IPS-NIHi7 (cell line): ENCODE data around the gene ERC1.
"Not testable (repeated sequence)": the region's sequence is repeated elsewhere in the genome, so short reads cannot be mapped to it uniquely, and the experiment has no call there.

ENCODE experiments used
- DNase-seq: peaks from one replicate; pipeline ENCODE4 v3.0.0; 2012; ENCODE audit warnings: mixed read lengths; ENCODE audit errors: extremely low spot score

ERC1 gene

DNA sequence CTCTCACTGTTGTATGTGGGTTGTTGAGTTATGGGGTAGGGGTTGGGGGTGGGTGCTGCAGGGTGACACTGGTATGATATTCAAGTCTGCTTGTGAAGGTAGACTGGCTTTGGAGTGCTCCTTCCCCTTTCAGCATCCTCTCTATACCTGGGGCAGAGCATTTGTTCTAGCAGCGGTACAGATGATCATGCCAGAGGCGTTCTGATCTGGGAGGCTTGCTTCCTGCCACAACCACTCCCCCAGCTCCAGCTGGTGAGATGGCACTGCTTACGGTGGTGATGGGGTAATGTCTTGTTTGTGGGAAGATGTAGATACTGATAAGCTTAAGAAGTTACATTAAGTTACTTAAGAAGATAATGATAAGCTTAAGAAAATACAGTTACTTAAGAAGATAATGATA is 131.8 kb downstream of the ERC1 start:
- no peak for DNase-seq

- no peak for DNase-seq
These were observed 135.1 kb downstream of the ERC1 start for GRCh38 chr12:1126091-1126490.

DNA sequence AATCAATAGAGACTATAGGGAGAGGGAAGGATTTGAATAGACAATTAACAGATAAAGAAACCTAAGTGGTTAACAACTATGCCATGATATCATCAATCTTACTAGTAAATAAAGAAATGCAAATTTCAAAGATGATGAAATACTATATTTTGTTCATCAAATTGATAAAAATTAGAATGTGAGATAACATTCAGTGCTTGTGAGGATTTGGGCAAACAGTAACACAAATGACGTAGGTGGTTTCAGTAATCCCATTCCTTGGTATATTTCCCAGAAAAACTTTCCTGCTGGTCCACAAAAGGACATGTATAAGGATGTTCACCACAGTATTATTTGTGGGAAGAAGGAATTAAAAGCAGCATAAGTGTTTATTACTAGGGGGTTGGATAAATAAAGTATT is 136.0 kb downstream of the ERC1 start:
- DNase-seq = no peak

DNA sequence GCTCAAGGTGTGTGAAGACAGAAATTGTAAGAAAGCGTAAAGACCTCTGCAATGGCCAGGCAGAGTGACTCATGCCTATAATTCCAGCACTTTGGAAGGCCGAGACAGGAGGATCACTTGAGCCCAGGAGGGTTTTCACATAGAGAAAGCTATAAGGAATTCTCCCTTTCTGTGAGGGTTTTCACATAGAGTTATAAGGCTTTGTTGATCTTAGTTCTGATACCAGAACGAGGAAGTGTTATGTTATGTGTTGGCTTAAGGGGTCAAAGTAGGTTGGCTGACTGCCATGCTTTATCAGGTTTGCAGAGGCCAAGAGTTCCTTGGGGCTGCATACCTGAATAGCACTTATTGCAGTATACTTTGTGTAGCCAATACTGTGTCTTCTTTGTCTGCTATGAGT is 139.1 kb downstream of the ERC1 start:
- DNase-seq = no peak

DNA sequence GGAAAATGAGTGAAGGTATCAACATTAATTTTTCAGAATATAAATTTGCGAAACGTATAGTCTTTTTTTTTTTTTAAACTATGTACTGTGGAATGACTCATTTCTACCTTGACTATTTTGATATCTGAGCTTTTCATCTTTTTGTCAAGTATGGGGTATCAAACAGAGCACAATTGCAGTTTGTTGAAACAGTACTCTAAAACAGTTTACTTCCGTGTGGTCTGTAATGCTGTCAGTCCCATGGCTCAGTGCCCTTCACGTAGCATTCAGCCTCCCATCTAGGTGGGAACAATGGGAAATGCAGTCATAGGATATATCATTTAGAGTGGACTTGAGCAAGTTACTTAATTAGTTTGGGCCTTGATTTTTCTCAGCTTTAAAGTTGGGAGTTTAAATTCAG is 139.5 kb downstream of the ERC1 start:
- no peak for DNase-seq

- DNase-seq = no peak
These were observed 140.8 kb downstream of the ERC1 start for GRCh38 chr12:1131811-1132224.

DNA sequence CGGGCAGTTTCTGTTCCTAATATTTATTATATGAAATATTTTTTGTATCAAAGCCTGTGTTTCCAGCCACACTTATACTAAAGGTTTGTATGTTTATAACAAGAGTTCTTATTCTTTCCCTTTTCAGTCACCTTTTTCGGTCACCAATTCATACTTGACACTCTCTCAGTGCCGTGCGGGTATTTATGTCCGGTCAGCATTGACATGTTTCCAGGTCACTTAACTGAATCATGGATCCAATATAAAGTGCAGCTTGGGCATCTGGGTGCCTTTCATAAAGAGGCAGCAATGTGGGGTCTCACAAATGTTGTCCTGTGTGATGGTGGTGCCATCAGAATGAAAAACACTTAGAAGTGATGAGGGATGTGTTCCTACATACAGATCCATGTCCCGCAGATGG is 141.3 kb downstream of the ERC1 start:
- DNase-seq = no peak

- no peak for DNase-seq
These were observed 147.7 kb downstream of the ERC1 start for GRCh38 chr12:1138691-1139090.

DNA sequence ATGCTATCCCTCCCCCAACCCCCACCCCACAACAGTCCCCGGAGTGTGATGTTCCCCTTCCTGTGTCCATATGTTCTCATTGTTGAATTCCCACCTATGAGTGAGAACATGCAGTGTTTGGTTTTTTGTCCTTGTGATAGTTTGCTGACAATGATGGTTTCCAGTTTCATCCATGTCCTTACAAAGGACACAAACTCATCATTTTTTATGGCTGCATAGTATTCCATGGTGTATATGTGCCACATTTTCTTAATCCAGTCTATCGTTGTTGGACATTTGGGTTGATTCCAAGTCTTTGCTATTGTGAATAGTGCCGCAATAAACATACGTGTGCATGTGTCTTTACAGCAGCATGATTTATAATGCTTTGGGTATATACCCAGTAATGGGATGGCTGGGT is 155.7 kb downstream of the ERC1 start:
- not testable (repeated sequence) for DNase-seq

GRCh38 chr12:1147821-1148220 is 156.8 kb downstream of the ERC1 start:
- no peak for DNase-seq

DNA sequence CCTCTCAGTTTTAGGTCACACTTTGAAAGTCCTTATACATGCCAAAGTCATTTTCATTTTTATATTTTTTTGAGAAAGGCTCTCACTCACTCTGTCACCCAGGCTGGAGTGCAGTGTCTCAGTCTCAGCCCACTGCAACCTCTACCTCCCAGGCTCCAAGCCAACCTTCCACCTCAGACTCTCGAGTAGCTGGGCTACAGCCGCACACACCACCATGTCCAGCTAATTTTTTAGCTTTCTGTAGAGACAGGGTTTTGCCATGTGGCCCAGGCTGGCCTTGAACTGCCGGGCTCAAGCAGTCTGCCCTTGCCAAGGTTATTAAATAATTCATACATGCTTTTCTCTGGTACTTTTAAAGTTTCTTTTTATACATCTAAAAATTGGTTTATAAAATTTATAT is 166.0 kb downstream of the ERC1 start:
- DNase-seq = no peak

GRCh38 chr12:1161197-1161596 is 170.2 kb downstream of the ERC1 start:
- DNase-seq = no peak

DNA sequence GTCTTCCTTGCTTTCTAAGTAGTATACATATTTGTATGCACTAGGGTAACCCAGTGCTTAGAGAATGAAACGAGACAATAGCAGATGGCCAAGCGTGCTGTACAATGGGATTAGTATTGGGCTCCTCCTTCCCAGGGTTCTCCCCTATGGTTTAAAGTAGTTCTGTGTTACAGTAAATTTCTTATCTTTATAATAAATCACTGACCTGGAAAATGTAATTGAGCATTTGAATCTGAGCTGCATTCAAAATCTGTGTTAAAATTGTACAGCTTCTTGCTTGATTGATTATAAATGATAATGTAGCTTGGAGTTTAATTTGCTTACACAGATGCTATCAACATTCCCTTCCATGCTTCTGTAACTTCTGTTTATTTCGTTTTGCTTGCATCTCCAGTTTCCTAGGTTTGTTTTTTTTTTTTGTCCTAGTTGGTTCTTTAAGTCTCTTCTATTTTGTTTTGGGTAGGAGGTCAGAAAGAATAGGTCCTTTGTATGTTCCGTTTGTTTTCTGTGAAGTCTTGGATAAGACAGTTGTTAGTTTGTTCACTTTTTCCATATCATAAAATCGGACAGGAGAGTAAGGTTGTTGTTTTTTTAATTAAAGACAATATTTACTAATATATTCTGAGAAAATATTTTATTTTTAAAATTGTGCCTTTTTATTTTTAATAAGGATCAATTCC is 171.2 kb downstream of the ERC1 start:
- DNase-seq = no peak

GRCh38 chr12:1167784-1168183 is 176.8 kb downstream of the ERC1 start:
- no peak for DNase-seq

DNA sequence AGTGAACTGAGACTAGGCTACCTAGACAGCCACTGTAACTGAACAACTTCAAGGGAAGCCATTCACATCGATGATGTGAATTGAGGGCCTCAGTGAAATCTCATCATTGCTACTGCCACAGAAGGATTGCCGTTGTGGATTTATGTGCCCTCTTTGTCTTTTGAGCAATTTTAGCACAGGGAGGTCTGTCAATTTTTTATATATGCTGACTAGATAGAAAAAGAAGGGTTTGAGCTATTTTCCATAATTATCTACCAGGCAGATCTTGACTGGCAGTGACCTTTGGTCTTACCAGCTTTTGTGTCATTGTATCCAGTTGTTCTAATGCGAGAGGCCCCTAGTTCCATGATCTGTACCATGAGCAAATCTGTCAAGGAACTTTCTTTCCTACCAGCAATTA is 179.4 kb downstream of the ERC1 start:
- DNase-seq = no peak

DNA sequence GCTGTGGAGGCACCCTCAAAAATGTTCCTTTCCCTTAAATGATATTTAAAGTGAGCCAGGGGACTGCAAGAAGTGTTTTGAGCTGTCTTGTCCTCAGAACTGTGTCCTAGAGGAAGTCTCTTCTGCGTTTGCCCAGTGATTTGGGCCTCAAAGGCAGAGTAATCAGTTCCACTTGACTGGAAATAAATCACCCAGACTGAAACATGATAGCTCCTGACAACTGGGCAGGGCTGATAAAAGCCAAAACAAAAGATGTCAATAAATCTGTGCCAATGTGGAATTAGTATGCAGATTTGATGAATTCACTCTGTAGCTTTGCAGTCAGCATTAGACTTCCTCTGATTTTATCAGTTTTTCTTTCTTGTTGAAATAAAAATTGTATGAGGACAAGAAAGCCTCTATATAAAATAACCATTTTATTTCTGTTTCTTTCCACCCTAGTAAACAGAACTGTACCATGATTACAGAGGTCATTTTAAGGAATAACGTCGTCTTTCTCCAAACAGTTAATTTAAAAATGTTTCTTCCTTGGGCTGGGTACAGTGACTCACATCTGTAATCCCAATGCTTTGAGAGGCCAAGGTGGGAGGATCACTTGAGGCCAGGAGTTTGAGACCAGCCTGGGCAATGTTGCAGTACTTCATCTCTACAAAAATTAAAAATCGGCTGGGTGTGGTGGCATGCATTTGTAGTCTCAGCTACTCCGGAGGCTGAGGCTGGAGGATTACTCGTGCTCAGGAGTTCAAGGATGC is 180.8 kb downstream of the ERC1 start:
- no peak for DNase-seq

DNA sequence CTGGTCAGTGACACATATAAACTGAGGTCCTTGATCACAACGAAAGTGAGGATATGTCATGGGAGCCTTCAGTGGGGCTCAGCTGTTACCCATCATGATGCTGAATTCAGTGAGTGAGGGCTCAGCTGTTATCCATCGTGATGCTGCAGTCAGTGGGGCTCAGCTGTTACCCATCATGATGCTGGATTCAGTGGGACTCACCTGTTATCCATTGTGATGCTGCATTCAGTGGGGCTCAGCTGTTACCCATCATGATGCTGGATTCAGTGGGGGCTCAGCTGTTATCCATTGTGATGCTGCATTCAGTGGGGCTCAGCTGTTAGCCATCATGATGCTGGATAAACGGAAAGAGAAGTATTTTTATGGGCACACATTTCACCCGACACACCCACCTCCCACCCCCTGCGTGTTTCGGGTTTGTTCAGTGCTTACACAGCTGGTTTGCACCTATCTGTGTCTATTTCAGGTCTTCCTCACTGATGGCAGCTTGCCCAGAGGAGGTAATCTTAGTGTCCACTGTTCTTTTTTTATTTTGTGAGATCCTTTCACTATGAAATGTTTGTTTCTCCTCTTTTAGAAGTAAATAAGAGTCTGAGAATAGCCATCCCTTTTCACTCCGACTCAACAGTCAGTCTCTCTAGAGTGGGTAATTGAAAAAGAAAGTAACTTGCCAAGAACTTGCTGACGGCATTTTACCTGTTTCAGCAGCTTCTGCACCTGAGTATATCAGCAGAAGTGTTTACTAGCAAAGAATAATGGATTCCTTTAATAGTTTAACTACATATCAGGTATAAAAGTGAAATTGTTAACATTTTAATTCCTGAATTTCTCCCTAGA is 183.0 kb downstream of the ERC1 start:
- no peak for DNase-seq

- no peak for DNase-seq
These were observed 183.6 kb downstream of the ERC1 start for GRCh38 chr12:1174659-1175058.

- no peak for DNase-seq
These were observed 185.2 kb downstream of the ERC1 start for GRCh38 chr12:1176191-1176590.

DNA sequence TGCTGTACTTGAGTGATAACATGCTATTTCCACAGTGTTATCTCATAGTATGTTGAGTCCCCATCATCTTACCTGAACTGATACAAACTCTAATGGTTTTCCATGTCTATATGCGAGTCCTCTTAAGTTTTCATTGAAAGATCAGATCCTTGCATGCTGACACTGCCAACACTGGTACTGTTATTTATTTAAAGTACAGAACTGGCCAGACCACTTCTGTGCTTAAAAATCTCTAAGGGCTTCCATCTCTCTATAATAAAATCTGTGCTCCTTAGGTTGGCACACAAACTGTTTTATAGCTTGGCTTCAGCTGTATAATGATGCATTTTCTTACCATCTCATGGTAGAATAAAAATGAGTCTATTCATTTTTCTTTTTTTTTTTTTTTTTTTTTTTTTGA is 188.1 kb downstream of the ERC1 start:
- no peak for DNase-seq

DNA sequence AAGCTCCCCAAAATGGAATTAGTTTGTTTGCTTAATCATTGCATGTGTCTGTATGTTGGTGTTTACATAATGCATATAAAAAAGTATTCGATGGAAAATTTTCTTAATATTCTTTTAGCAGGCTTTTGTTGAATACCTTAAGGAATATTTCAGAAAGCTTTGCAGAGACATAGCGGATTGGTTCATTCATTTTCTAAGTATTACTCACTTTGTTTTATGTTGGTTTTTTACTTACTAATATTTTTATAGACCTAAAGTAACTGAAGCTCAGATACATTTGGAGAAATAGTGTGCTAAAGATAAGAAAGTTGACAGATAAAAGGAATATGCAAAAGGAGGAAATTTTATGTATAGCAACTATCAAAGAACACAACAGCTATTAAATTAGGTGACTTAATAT is 191.0 kb downstream of the ERC1 start:
- DNase-seq = no peak

- no peak for DNase-seq
These were observed 193.4 kb downstream of the ERC1 start for GRCh38 chr12:1184402-1184801.
